Measurements from ENCODE around the gene ZNF286A. TPM values are rescaled to one million over a fixed set of nuclear protein-coding genes. Genes with fewer than 3 reads are reported as not detected.
"Not testable (repeated sequence)": the region's sequence is repeated elsewhere in the genome, so short reads cannot be mapped to it uniquely, and the experiment has no call there.

ZNF286A gene
- polyA plus RNA-seq, 1 donor from 2014 or later = 98.1 TPM

DNA sequence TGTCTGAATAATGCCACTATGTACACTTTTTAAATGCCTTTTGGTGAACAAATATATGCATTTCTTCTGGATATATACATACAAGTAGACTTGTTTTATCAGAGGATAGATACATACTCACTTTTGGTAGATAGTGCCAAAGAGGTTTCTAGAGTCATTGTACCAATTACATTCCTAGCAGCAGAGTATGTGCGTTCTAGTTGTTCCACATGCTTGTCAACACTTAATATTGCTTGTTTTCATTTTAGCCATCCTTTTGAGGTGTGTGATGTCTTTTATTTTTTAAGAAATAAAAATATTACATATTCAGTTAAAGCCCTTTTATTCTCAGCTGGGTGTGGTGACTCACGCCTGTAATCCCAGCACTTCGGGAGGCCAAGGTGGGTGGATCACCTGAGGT lies 9.3 kb downstream of the ZNF286A start:
- not testable (repeated sequence) for H3K4me2 ChIP-seq (ENCODE audit: low read length); H3F3A ChIP-seq (ENCODE audit: insufficient read depth, low read length, poor library complexity, severe bottlenecking); H3K9me2 ChIP-seq (ENCODE audit: insufficient read depth, low read length); H3K36me3 ChIP-seq (ENCODE audit: insufficient read depth, low read length); H3K27ac ChIP-seq (ENCODE audit: low read length); H3K9me3 ChIP-seq (ENCODE audit: low read length); H3K27me3 ChIP-seq (ENCODE audit: insufficient read depth, low read depth, low read length); H3K9ac ChIP-seq (ENCODE audit: low read length); H3K79me2 ChIP-seq (replicated peaks; ENCODE audit: insufficient read depth, low read length); H4K20me1 ChIP-seq (ENCODE audit: insufficient read depth); H2AFZ ChIP-seq (ENCODE audit: low read depth, low read length); H3K4me3 ChIP-seq (ENCODE audit: low read length)

DNA sequence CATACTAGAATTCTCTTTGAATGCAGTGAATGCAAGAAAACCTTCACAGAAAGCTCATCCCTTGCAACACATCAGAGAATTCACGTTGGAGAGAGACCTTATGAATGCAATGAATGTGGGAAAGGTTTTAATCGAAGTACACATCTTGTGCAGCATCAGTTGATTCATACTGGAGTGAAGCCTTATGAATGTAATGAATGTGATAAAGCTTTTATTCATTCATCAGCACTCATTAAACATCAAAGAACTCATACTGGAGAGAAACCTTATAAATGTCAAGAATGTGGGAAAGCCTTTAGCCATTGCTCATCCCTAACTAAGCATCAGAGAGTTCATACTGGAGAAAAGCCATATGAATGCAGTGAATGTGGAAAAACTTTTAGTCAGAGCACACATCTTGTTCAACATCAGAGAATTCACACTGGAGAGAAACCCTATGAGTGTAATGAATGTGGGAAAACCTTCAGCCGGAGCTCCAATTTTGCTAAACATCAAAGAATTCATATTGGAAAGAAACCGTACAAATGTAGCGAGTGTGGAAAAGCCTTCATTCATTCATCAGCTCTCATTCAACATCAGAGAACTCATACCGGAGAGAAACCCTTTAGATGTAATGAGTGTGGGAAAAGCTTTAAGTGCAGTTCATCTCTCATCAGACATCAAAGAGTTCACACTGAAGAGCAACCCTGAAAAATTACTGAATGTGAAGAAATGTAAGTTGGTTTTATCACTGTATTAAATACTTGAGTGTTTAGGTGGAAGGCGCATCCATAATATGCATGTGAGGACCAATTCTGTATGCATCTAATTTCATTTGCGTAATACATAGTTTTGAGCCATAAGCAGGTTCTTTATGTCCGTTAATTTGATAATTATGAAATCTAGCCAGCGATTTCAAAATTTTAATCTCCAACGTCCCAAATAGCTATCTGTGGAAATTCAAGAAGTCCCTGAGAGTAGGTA lies 17.3 kb downstream of the ZNF286A start:
- not testable (repeated sequence) for H3K9me3 ChIP-seq (ENCODE audit: low read length); H4K20me1 ChIP-seq (ENCODE audit: insufficient read depth); H3K79me2 ChIP-seq (replicated peaks; ENCODE audit: insufficient read depth, low read length); H3K4me3 ChIP-seq (ENCODE audit: low read length); H2AFZ ChIP-seq (ENCODE audit: low read depth, low read length); H3F3A ChIP-seq (ENCODE audit: insufficient read depth, low read length, poor library complexity, severe bottlenecking); H3K4me2 ChIP-seq (ENCODE audit: low read length); H3K9me2 ChIP-seq (ENCODE audit: insufficient read depth, low read length); H3K27me3 ChIP-seq (ENCODE audit: insufficient read depth, low read depth, low read length); H3K27ac ChIP-seq (ENCODE audit: low read length); H3K36me3 ChIP-seq (ENCODE audit: insufficient read depth, low read length); H3K9ac ChIP-seq (ENCODE audit: low read length)

DNA sequence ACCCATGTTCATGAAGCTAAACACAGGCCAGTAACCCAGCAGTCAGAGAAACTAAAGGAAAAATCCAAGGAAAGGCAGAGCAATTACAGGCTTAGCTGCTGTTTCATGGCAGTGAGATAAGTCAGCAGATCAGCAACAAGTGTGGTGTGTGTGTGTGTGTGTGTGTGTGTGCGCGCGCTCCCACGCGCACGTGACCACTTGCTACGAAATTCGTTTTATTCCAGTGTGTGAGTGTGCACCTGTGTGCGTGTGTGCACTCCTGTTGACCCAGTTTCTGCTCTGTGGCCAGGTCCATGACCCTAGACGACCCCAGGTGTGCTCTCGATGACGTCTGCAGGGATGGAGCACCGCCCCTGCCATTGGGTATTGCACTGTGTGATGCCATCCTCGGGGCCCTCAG lies 31.0 kb downstream of the ZNF286A start:
- not testable (repeated sequence) for H3K36me3 ChIP-seq (ENCODE audit: insufficient read depth, low read length); H3K4me2 ChIP-seq (ENCODE audit: low read length); H3K27ac ChIP-seq (ENCODE audit: low read length); H3K79me2 ChIP-seq (replicated peaks; ENCODE audit: insufficient read depth, low read length); H3K9ac ChIP-seq (ENCODE audit: low read length); H3K9me2 ChIP-seq (ENCODE audit: insufficient read depth, low read length); H2AFZ ChIP-seq (ENCODE audit: low read depth, low read length); H3K27me3 ChIP-seq (ENCODE audit: insufficient read depth, low read depth, low read length); H4K20me1 ChIP-seq (ENCODE audit: insufficient read depth); H3F3A ChIP-seq (ENCODE audit: insufficient read depth, low read length, poor library complexity, severe bottlenecking); H3K4me3 ChIP-seq (ENCODE audit: low read length); H3K9me3 ChIP-seq (ENCODE audit: low read length)

DNA sequence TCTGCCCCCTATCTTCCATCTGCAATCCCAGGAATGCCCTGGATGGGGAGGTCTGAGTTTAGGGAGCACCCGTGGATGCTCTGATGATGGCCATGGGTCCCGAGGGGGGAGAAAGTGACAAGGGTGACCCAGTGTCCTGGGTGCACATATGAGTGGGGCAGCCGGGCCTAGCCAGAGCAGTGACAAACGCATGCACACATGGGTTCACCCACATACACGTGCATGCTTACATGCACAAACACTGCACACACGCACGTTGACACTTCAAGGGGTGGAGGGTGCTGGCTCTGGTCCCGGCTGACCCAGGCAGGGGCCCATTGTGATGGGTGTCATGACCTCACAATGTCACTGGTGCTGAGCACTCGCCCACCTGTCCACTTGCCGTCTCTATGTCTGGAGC lies 32.3 kb downstream of the ZNF286A start, which contains the start of gene TBC1D26:
Gene TBC1D26, plus strand, starts transcription at position 384 of the 400 bp plus-strand sequence. CDS start 3,066 bp downstream, outside the sequence.
- H3K9me2 ChIP-seq (ENCODE audit: insufficient read depth, low read length); H2AFZ ChIP-seq (ENCODE audit: low read depth, low read length); H3K9me3 ChIP-seq (ENCODE audit: low read length); H3K27me3 ChIP-seq (ENCODE audit: insufficient read depth, low read depth, low read length); H3K4me2 ChIP-seq (ENCODE audit: low read length); H4K20me1 ChIP-seq (ENCODE audit: insufficient read depth); H3F3A ChIP-seq (ENCODE audit: insufficient read depth, low read length, poor library complexity, severe bottlenecking); H3K9ac ChIP-seq (ENCODE audit: low read length); H3K27ac ChIP-seq (ENCODE audit: low read length); H3K36me3 ChIP-seq (ENCODE audit: insufficient read depth, low read length); H3K4me3 ChIP-seq (ENCODE audit: low read length); H3K79me2 ChIP-seq (replicated peaks; ENCODE audit: insufficient read depth, low read length): not testable (repeated sequence)

DNA sequence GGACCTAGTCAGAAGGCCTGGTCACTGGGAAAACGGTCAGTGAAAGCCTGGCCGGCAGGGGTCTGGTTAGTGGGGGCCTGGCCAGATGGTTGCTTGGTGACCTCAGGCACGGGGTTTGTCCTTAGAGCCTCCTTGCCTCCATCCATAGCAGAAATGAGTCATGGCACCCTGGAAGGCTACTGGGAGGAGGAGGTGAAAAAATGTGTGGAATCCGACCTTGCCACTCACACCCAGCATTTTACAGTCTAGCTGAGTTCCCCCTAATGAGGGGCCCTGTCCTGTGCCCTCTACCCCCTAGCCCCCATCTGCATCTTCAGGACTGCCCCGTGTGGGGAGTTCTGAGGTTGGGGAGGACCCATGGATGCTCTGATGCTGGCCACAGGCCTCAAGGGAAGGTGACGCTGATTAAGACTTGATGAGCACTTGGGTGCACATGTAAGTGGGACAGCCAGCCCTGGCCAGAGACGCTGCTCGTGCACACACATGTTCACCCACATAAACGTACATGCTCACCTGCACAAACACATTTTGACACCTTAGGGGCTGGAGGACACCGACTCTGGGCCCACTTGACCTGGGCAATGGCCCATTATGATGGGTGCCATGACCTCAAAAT lies 33.7 kb downstream of the ZNF286A start:
- H3K4me2 ChIP-seq (ENCODE audit: low read length); H3K4me3 ChIP-seq (ENCODE audit: low read length); H3K79me2 ChIP-seq (replicated peaks; ENCODE audit: insufficient read depth, low read length); H2AFZ ChIP-seq (ENCODE audit: low read depth, low read length); H3K36me3 ChIP-seq (ENCODE audit: insufficient read depth, low read length); H3K27me3 ChIP-seq (ENCODE audit: insufficient read depth, low read depth, low read length); H3K27ac ChIP-seq (ENCODE audit: low read length); H3K9me3 ChIP-seq (ENCODE audit: low read length); H3F3A ChIP-seq (ENCODE audit: insufficient read depth, low read length, poor library complexity, severe bottlenecking); H4K20me1 ChIP-seq (ENCODE audit: insufficient read depth); H3K9me2 ChIP-seq (ENCODE audit: insufficient read depth, low read length); H3K9ac ChIP-seq (ENCODE audit: low read length): not testable (repeated sequence)

DNA sequence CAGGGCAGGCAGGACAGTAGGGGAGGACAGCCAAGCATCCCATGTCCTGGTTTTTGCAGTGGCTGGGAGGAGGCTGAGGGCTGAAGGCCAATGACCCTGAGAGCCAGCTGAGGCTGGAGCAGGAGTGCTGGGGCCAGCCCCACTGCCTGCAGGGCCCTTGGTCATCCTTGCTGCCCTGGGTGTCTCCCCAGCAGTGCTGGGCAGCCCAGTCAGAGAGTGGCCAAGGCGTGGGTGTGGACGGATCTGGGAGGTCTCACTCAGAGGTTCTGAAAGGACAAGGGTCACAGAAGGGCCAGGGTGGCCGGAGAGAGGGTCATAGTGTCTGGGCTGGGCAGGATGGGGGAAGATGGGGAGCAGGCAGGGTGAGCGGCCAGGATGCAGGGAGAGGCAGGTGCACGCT lies 37.0 kb downstream of the ZNF286A start:
- not testable (repeated sequence) for H3K4me3 ChIP-seq (ENCODE audit: low read length); H3K9ac ChIP-seq (ENCODE audit: low read length); H3K9me2 ChIP-seq (ENCODE audit: insufficient read depth, low read length); H3K79me2 ChIP-seq (replicated peaks; ENCODE audit: insufficient read depth, low read length); H4K20me1 ChIP-seq (ENCODE audit: insufficient read depth); H2AFZ ChIP-seq (ENCODE audit: low read depth, low read length); H3F3A ChIP-seq (ENCODE audit: insufficient read depth, low read length, poor library complexity, severe bottlenecking); H3K27me3 ChIP-seq (ENCODE audit: insufficient read depth, low read depth, low read length); H3K27ac ChIP-seq (ENCODE audit: low read length); H3K4me2 ChIP-seq (ENCODE audit: low read length); H3K9me3 ChIP-seq (ENCODE audit: low read length); H3K36me3 ChIP-seq (ENCODE audit: insufficient read depth, low read length)
